NCI-H345 treated with DMSO at 0.1 percent for 48 hours (cell line): ENCODE measurements around the gene SLC50A1.

Experiments
- DNase-seq: peaks from one replicate; lab custom pipeline; 2025; ENCODE audit not compliant: unreplicated experiment; lab: John Stamatoyannopoulos, UW

SLC50A1 gene

GRCh38 chr1:155182052-155182550 is 46.4 kb downstream of the SLC50A1 start:
- DNase-seq = no peak

- no peak for DNase-seq
Measured at GRCh38 chr1:155183775-155184221, 48.1 kb downstream of the SLC50A1 start.

GRCh38 chr1:155184351-155184811 is 48.7 kb downstream of the SLC50A1 start:
- no peak for DNase-seq

DNA sequence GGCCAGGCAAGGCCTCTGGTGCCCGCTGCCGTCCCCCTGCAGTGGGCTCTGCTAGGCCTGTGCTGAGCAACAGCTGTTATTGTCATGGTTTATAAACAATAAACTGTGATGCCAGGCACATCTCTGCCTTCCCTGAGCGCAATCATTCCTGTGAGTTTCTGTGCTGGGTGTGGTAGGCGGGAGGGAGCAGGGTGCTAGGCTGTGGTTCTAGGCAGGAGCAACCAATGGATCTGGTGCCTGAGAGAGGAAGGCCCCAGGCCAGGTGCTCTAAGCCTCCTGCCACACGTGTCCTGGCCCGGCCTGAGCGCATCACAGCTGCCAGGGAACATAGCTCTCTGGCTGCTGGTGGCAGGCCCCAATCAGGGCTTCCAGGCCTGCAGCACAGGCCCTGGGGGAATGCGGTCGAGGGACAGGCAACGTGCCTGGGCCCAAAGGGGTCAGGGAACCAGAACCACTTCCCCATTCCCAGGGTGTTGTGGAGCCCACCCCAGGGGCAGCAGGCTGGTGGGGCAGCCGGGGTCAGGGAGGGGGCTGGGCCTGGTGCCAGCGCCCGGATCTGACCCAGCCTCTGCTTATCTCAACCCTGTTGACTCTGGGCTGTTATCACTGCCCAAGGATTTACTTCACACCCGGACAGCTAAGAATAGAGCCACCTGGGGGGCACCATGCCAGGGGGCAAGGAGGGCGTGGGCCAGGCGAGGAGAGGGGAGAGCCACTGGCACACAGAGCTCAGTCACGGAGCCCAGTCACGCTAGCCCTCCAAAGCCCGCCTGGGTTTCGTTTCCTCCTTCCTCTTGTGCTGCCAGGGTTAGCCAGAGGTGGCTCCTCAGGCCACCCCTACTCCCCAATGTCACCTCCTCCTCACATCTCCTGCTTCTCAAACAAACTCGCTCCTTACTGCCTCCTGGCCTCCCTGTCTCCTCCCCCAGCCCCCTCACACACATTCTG is 49.5 kb downstream of the SLC50A1 start:
- no peak for DNase-seq

GRCh38 chr1:155185783-155186066 is 50.1 kb downstream of the SLC50A1 start:
- no peak for DNase-seq

- no peak for DNase-seq
Measured at GRCh38 chr1:155186067-155186793, 50.6 kb downstream of the SLC50A1 start.

GRCh38 chr1:155186794-155187455 is 51.3 kb downstream of the SLC50A1 start:
- no peak for DNase-seq

DNA sequence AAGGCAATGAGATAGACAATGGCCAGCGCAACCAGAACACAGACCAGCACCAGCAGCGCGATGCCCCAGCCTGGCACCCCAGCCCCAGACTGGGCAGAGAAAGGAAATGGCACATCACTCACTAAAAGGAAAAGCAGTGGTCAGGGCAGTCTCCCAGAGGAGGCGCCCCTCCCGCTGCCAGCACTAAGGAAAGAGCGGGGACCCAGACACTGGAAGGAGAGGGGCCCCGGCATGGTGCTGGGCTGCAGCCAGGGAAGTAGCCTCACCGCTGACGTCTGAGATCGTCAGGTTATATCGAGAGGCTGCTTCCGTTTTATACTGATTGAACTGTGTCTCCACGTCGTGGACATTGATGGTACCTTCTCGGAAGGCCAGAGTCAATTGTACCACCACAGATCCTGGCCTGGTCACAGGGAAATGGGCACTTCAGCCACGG is 51.8 kb downstream of the SLC50A1 start:
- DNase-seq = no peak

DNA sequence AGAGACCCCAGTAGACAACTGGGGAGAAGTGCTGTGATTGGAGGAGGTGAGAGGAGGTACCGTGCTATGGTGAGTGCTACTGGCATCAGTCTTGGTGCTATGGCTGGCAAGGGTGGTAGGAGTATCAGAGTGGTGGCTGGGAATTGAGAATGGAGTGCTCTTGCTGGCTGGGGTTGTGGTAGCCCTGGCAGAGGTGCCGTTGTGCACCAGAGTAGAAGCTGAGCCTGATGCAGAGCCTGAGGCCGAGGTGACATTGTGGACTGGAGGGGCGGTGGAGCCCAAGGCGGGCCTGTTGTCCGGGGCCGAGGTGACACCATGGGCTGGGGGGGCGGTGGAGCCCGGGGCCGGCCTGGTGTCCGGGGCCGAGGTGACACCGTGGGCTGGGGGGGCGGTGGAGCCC is 52.6 kb downstream of the SLC50A1 start:
- DNase-seq = no peak
